Right lobe of liver (tissue), 6 donors: ENCODE results near the gene GCK. TPM values are rescaled to one million over a fixed set of nuclear protein-coding genes. Genes with fewer than 3 reads are reported as not detected.

Experiments used
- ATAC-seq, 4 donors: fragments of 200-7000 bp; cut with Tn5 transposase; one replicate each; pipeline ENCODE4 v1.9.1; 2020; ENCODE audit warnings: mild to moderate bottlenecking in 4 of 4, moderate library complexity in 4 of 4
- DNase-seq, 3 donors: peaks; one replicate each; pipeline ENCODE4 v3.0.0-alpha.2; 2020
- H3K27ac ChIP-seq, 3 donors: fragments of 200-600 bp; one replicate each; pipeline ENCODE4 v1.8.0; 2022
- H3K27me3 ChIP-seq, 2 donors: fragments of 200-600 bp; one replicate each; pipeline ENCODE4 v1.8.0; 2022
- H3K36me3 ChIP-seq, 4 donors: fragments of 200-600 bp; sonication (generic) in 1 of 4; one replicate each; pipeline versions ENCODE4 v1.5.1 to v1.8.0; 2017 to 2022; ENCODE audit warnings: control low read depth in 1 of 4
- H3K4me1 ChIP-seq, 4 donors: fragments of 200-600 bp; sonication (generic) in 1 of 4; one replicate each; pipeline versions ENCODE4 v1.5.1 to v1.8.0; 2017 to 2022; ENCODE audit warnings: control low read depth in 1 of 4
- H3K4me3 ChIP-seq, 3 donors: fragments of 200-600 bp; one replicate each; pipeline ENCODE4 v1.8.0; 2022
- H3K9me3 ChIP-seq, 4 donors: fragments of 200-600 bp; sonication (generic) in 1 of 4; one replicate each; pipeline versions ENCODE4 v1.5.1 to v1.8.0; 2017 to 2022; ENCODE audit warnings: control low read depth in 1 of 4
- CTCF ChIP-seq, 4 donors: fragments of 200-600 bp in 3 of 4; fragments of 450-650 bp in 1 of 4; IDR thresholded peaks; one replicate each; pipeline versions ENCODE4 v1.5.1 to v1.8.0; 2016 to 2022; ENCODE audit warnings: antibody characterized with exemption in 4 of 4, mild to moderate bottlenecking in 2 of 4
- POLR2A ChIP-seq: fragments of 450-650 bp; IDR thresholded peaks from one replicate; pipeline ENCODE4 v1.6.1; 2017; ENCODE audit warnings: antibody characterized with exemption, mild to moderate bottlenecking
- WGBS: methylation state at CpG from one replicate; pipeline ENCODE4 v1.1.6; 2018; ENCODE audit warnings: low coverage, low lambda C conversion rate; ENCODE audit not compliant: insufficient coverage; ENCODE audit errors: missing lambda C conversion rate; 5-methylcytosine and 5-hydroxymethylcytosine counted together
- intact Hi-C, 2 donors: fragments of 100-400 bp; cut with DNase I; formaldehyde crosslinking; loops; one replicate each; pipeline versions ENCODE4 v1.11.2 to v1.14.1; 2022
- total RNA-seq, 6 experiments: library from RNA; depleted of rRNA in 2 of 6; stranded (reverse); fragments of >200 nt in 2 of 6; fragmentation: NEBNext Ultra II Directional in 3 of 6; extraction: Animal tissue kit (Norgen Biotek cat#: 25700) in 3 of 6; gene quantifications; one replicate each; pipeline versions ENCODE4 v1.1.0 to v1.2.4, GENCODE V29; 2016 to 2023
- donor health status: DM: no; HTN: yes; CAD: no.
- donor health status: DM: no; HTN: no; CAD: no.
- donor health status: DM: no; HTN: no; CAD: no.
- donor health status: DM: no; HTN: yes; CAD: no.
- donor health status: DM: no; HTN: yes; CAD: no.

GCK gene
- total RNA-seq, 6 experiments from 2014 or later = 0.50 to 5.9 (median 2.0) TPM

- no peaks in the 10 kb centered on the region for H3K9me3 ChIP-seq
- H3K36me3 ChIP-seq = no peaks in the 10 kb centered on the region
- H3K27me3 ChIP-seq = no peaks in the 10 kb centered on the region
- H3K4me3 ChIP-seq = no peak overlapping the region
- peak in 2 of 4 donors; percentile 19 to 63 for ATAC-seq
- H3K27ac ChIP-seq = no peak overlapping the region
- no peaks in the 10 kb centered on the region for H3K4me1 ChIP-seq
- no peak for DNase-seq
- no peak for TF ChIP-seq POLR2A
- peak in 1 of 4 donors; percentile 15 for TF ChIP-seq CTCF (IDR thresholded peaks at IDR 0.05)
- intact Hi-C loops = loop anchor here in 1 of 2 donors (10.0 kb wide), 1 partner anchor 56 kb away; no protein-coding TSS in a partner anchor
- WGBS = no CpG with 5 or more reads among the region's 8 CpGs
These were observed 50.5 kb downstream of the GCK start for GRCh38 chr7:44138698-44139097.

- intact Hi-C loops = loop anchor here in 1 of 2 donors (10.0 kb wide), 1 partner anchor 58 kb away; no protein-coding TSS in a partner anchor
- H3K36me3 ChIP-seq = no peaks in the 10 kb centered on the region
- H3K4me3 ChIP-seq = no peak overlapping the region
- H3K27me3 ChIP-seq = no peaks in the 10 kb centered on the region
- TF ChIP-seq CTCF (IDR thresholded peaks at IDR 0.05) (no peak), POLR2A (no peak)
- no peaks in the 10 kb centered on the region for H3K9me3 ChIP-seq
- H3K27ac ChIP-seq = no peak overlapping the region
- ATAC-seq = no peak
- H3K4me1 ChIP-seq = peaks cover 0 to 3% (median under 1%) of the 10 kb centered on the region in 4 donors
- WGBS = 90% methylated on average over 5 of the region's 5 CpGs
- DNase-seq = no peak
These were observed 52.5 kb downstream of the GCK start for GRCh38 chr7:44136731-44137130.

GRCh38 chr7:44134943-44135628, 54.2 kb downstream of the GCK start:
- no peak overlapping the region for H3K27ac ChIP-seq
- DNase-seq (peak in 1 of 3 donors; percentile 31), ATAC-seq (no peak)
- intact Hi-C loops = loop anchor here in 1 of 2 donors (10.0 kb wide), 1 partner anchor 60 kb away; no protein-coding TSS in a partner anchor
- H3K9me3 ChIP-seq = no peaks in the 10 kb centered on the region
- H3K4me3 ChIP-seq = no peak overlapping the region
- no peaks in the 10 kb centered on the region for H3K36me3 ChIP-seq
- no peaks in the 10 kb centered on the region for H3K27me3 ChIP-seq
- no peak for TF ChIP-seq POLR2A
- TF ChIP-seq CTCF (IDR thresholded peaks at IDR 0.05) = no peak
- 93% methylated on average over 4 of the region's 4 CpGs for WGBS
- H3K4me1 ChIP-seq = peaks cover 0 to 9% (median 4%) of the 10 kb centered on the region in 4 donors

GRCh38 chr7:44133295-44133694, 55.9 kb downstream of the GCK start:
- 62% methylated on average over 3 of the region's 3 CpGs for whole genome bisulfite sequencing
- intact Hi-C loops = loop anchor here in 1 of 2 donors (10.0 kb wide), 1 partner anchor 62 kb away; no protein-coding TSS in a partner anchor
- TF ChIP-seq POLR2A (no peak), CTCF (IDR thresholded peaks at IDR 0.05) (no peak)
- ATAC-seq = no peak
- Histone ChIP-seq H3K9me3 (no peaks in the 10 kb centered on the region), H3K4me1 (peaks cover 0 to 9% (median 4%) of the 10 kb centered on the region in 4 donors), H3K27me3 (no peaks in the 10 kb centered on the region), H3K36me3 (no peaks in the 10 kb centered on the region), H3K27ac (no peak overlapping the region), H3K4me3 (no peak overlapping the region)
- no peak for DNase-seq
